ENCODE data around the gene ADCY2. TPM values are rescaled to one million over a fixed set of nuclear protein-coding genes. Genes with fewer than 3 reads are reported as not detected.

ADCY2 gene
- polyA plus RNA-seq, 1 of the 3 experiments (the other 2 are of a cell fraction), result not detected

GRCh38 chr5:7770436-7770835, 374.5 kb downstream of the ADCY2 start:
- no peaks in the 10 kb centered on the region for H3F3A ChIP-seq (replicated peaks; ENCODE audit: insufficient read depth)
- CTCF ChIA-PET, result interaction anchor here (0.7 to 1.9 kb wide), 4 partner anchors 15 to 53 kb away, joined by 3 to 5 read pairs (median 4); no protein-coding TSS in a partner anchor
- no peak for DNase-seq

GRCh38 chr5:7772141-7772540, 376.2 kb downstream of the ADCY2 start:
- TF ChIP-seq CHD2 (IDR thresholded peaks at IDR 0.05; ENCODE audit: low read length, partially characterized antibody), result no peak
- TF ChIP-seq FOXM1 (IDR thresholded peaks at IDR 0.05; ENCODE audit: low read depth), result no peak
- no peak for TF ChIP-seq POLR2AphosphoS5 (IDR thresholded peaks at IDR 0.05; ENCODE audit: low read depth, low read length)
- TF ChIP-seq TEAD4 (IDR thresholded peaks at IDR 0.05; ENCODE audit: borderline replicate concordance, insufficient read depth), result no peak
- no peak for TF ChIP-seq MXI1 (IDR thresholded peaks at IDR 0.05; ENCODE audit: low read depth, low read length)
- no peak for TF ChIP-seq YY1 (IDR thresholded peaks at IDR 0.05; ENCODE audit: low read depth)
- TF ChIP-seq EP300 (IDR thresholded peaks at IDR 0.05; ENCODE audit: borderline replicate concordance in 1 of 2, low read depth in 1 of 2, low read length in 1 of 2), result no peak
- no peak for TF ChIP-seq NRF1 (IDR thresholded peaks at IDR 0.05; ENCODE audit: low read depth, low read length)
- TF ChIP-seq IRF3 (IDR thresholded peaks at IDR 0.05; ENCODE audit: low read depth, low read length), result no peak
- TF ChIP-seq ZBTB33 (IDR thresholded peaks at IDR 0.05; ENCODE audit: borderline replicate concordance, low read depth), result no peak
- no peak for TF ChIP-seq NFIC (IDR thresholded peaks at IDR 0.05; ENCODE audit: borderline replicate concordance)
- TF ChIP-seq MAX (IDR thresholded peaks at IDR 0.05; ENCODE audit: low read depth), result no peak
- TF ChIP-seq EZH2phosphoT487 (IDR thresholded peaks at IDR 0.05; ENCODE audit: borderline replicate concordance, low read depth), result no peak
- TF ChIP-seq REST (IDR thresholded peaks at IDR 0.05; ENCODE audit: low read depth, low read length), result no peak
- TF ChIP-seq SIN3A (IDR thresholded peaks at IDR 0.05; ENCODE audit: borderline replicate concordance, low read depth, low read length), result no peak
- no peak for TF ChIP-seq RXRA (IDR thresholded peaks at IDR 0.05; ENCODE audit: borderline replicate concordance, low read depth)
- TF ChIP-seq SMC3 (IDR thresholded peaks at IDR 0.05; ENCODE audit: low read depth, low read length), result no peak
- no peak for TF ChIP-seq FOXJ3 (CRISPR knock-in tag; IDR thresholded peaks at IDR 0.05)
- no peak for TF ChIP-seq JUND (IDR thresholded peaks at IDR 0.05)
- POLR2A ChIA-PET, result no interaction called here
- no peaks in the 10 kb centered on the region for H3F3A ChIP-seq (replicated peaks; ENCODE audit: insufficient read depth)
- no peaks in the 10 kb centered on the region for H3K9me2 ChIP-seq
- no peak overlapping the region for H2AFZ ChIP-seq (ENCODE audit: low read depth)
- H3K27ac ChIP-seq (ENCODE audit: low read depth in 2 of 2, low read length in 1 of 2), result no peak overlapping the region
- CTCF ChIA-PET, result interaction anchor here (1.0 to 1.9 kb wide), 5 partner anchors 10 to 45 kb away, joined by 3 to 7 read pairs (median 5); no protein-coding TSS in a partner anchor
- no peaks in the 10 kb centered on the region for H3K9me3 ChIP-seq
- DNase-seq, result no peak
- no peak overlapping the region for H3K9ac ChIP-seq
- H3K36me3 ChIP-seq (replicated peaks in 1 of 2; ENCODE audit: control insufficient read depth in 1 of 2, insufficient read depth in 2 of 2, low read length in 1 of 2), result no peaks in the 10 kb centered on the region
- H3K4me2 ChIP-seq, result no peak overlapping the region
- peaks cover 4% of the 10 kb centered on the region; the same call in 1 of the 2 replicates for H3K27me3 ChIP-seq (ENCODE audit: insufficient read depth)
- H4K20me1 ChIP-seq (ENCODE audit: insufficient read depth), result no peaks in the 10 kb centered on the region
- no peaks in the 10 kb centered on the region for H3K4me1 ChIP-seq (ENCODE audit: control insufficient read depth in 1 of 2, insufficient read depth in 2 of 2, low read depth in 1 of 2, low read length in 1 of 2)
- no peak overlapping the region for H3K4me3 ChIP-seq (ENCODE audit: low read depth in 2 of 2, low read length in 1 of 2)
- WGBS (ENCODE audit: low lambda C conversion rate), result 8% methylated on average over 5 of the region's 6 CpGs
- no peaks in the 10 kb centered on the region for H3K79me2 ChIP-seq (ENCODE audit: insufficient read depth)

More at GRCh38 chr5:7770436-7770835, 374.5 kb downstream of the ADCY2 start:
- no peaks in the 10 kb centered on the region for H3K9me2 ChIP-seq
- H3K9ac ChIP-seq, result no peak overlapping the region
- TF ChIP-seq POLR2AphosphoS5 (IDR thresholded peaks at IDR 0.05; ENCODE audit: low read depth, low read length) (no peak), RFX5 (IDR thresholded peaks at IDR 0.05; ENCODE audit: low read length) (no peak), GATA2 (CRISPR knock-in tag; IDR thresholded peaks at IDR 0.05) (no peak), EZH2phosphoT487 (IDR thresholded peaks at IDR 0.05; ENCODE audit: borderline replicate concordance, low read depth) (no peak), YY1 (IDR thresholded peaks at IDR 0.05; ENCODE audit: low read depth) (no peak), RCOR1 (IDR thresholded peaks at IDR 0.05; ENCODE audit: low read length) (no peak), EP300 (IDR thresholded peaks at IDR 0.05; ENCODE audit: borderline replicate concordance in 1 of 2, low read depth in 1 of 2, low read length in 1 of 2) (no peak)
- H3K4me2 ChIP-seq, result no peak overlapping the region
- no peak overlapping the region for H3K27ac ChIP-seq (ENCODE audit: low read depth in 2 of 2, low read length in 1 of 2)
- H4K20me1 ChIP-seq (ENCODE audit: insufficient read depth), result no peaks in the 10 kb centered on the region
- H2AFZ ChIP-seq (ENCODE audit: low read depth), result no peak overlapping the region
- H3K4me3 ChIP-seq (ENCODE audit: low read depth in 2 of 2, low read length in 1 of 2), result no peak overlapping the region
- H3K9me3 ChIP-seq, result no peaks in the 10 kb centered on the region
- 0% methylated on average over 2 of the region's 2 CpGs for WGBS (ENCODE audit: low lambda C conversion rate)
- POLR2A ChIA-PET, result no interaction called here
- no peaks in the 10 kb centered on the region for H3K79me2 ChIP-seq (ENCODE audit: insufficient read depth)
- H3K27me3 ChIP-seq (ENCODE audit: insufficient read depth), result no peaks in the 10 kb centered on the region; the same call in 1 of the 2 replicates
- H3K4me1 ChIP-seq (ENCODE audit: control insufficient read depth in 1 of 2, insufficient read depth in 2 of 2, low read depth in 1 of 2, low read length in 1 of 2), result no peaks in the 10 kb centered on the region
- H3K36me3 ChIP-seq (replicated peaks in 1 of 2; ENCODE audit: control insufficient read depth in 1 of 2, insufficient read depth in 2 of 2, low read length in 1 of 2), result no peaks in the 10 kb centered on the region

Measured in SK-N-SH (cell line).